GM18907 (cell line): ENCODE data around the gene PAK1.

Experiments used
- ATAC-seq: cut with Tn5 transposase; IDR thresholded peaks from one replicate; pipeline ENCODE4 v1.9.1; 2021; ENCODE audit warnings: mild to moderate bottlenecking, moderate library complexity; ENCODE audit not compliant: unreplicated experiment

Gene PAK1

GRCh38 chr11:77440678-77441077, 33.2 kb downstream of the PAK1 start:
- ATAC-seq, result no peak

GRCh38 chr11:77438487-77438886, 35.4 kb downstream of the PAK1 start:
- peak; percentile 36 for ATAC-seq

- no peak for ATAC-seq
Measured at GRCh38 chr11:77436969-77437368, 36.9 kb downstream of the PAK1 start.

GRCh38 chr11:77436506-77436905, 37.4 kb downstream of the PAK1 start:
- no peak for ATAC-seq

GRCh38 chr11:77435972-77436371, 37.9 kb downstream of the PAK1 start:
- ATAC-seq, result no peak

GRCh38 chr11:77431813-77432212, 42.1 kb downstream of the PAK1 start:
- ATAC-seq, result no peak

- no peak for ATAC-seq
Measured at GRCh38 chr11:77428598-77428997, 45.3 kb downstream of the PAK1 start.

GRCh38 chr11:77425346-77425745, 48.5 kb downstream of the PAK1 start:
- no peak for ATAC-seq

- ATAC-seq, result no peak
Measured at GRCh38 chr11:77424644-77425043, 49.2 kb downstream of the PAK1 start.

- no peak for ATAC-seq
Measured at GRCh38 chr11:77423624-77424023, 50.3 kb downstream of the PAK1 start.

- no peak for ATAC-seq
Measured at GRCh38 chr11:77422687-77423086, 51.2 kb downstream of the PAK1 start.

- no peak for ATAC-seq
Measured at GRCh38 chr11:77421041-77421723, 52.7 kb downstream of the PAK1 start.

GRCh38 chr11:77418971-77419597, 54.8 kb downstream of the PAK1 start:
- no peak for ATAC-seq

GRCh38 chr11:77418155-77418970, 55.5 kb downstream of the PAK1 start:
- ATAC-seq, result peak; percentile 66

- no peak for ATAC-seq
Measured at GRCh38 chr11:77416357-77416756, 57.5 kb downstream of the PAK1 start.

- no peak for ATAC-seq
Measured at GRCh38 chr11:77413850-77414460, 59.9 kb downstream of the PAK1 start.

GRCh38 chr11:77412814-77413213, 61.1 kb downstream of the PAK1 start:
- no peak for ATAC-seq

GRCh38 chr11:77411717-77412441, 62.0 kb downstream of the PAK1 start:
- peak; percentile 91 for ATAC-seq

- peak; percentile 53 for ATAC-seq
Measured at GRCh38 chr11:77411137-77411707, 62.7 kb downstream of the PAK1 start.

GRCh38 chr11:77410076-77410827, 63.6 kb downstream of the PAK1 start:
- no peak for ATAC-seq
